T-cell (primary cell): ENCODE data around the gene ETNPPL. TPM values are rescaled to one million over a fixed set of nuclear protein-coding genes. Genes with fewer than 3 reads are reported as not detected.

Source experiments
- ATAC-seq, 4 experiments: fragments of 200-7000 bp in 3 of 4; fragments of 150-1000 bp in 1 of 4; cut with Tn5 transposase; replicated peaks in 1 of 4; 1 replicate in 3 of 4; 2 replicates in 1 of 4; pipeline ENCODE4 v1.10.0; 2021; ENCODE audit warnings: moderate library complexity in 3 of 4, mild to moderate bottlenecking in 2 of 4, moderate number of reproducible peaks in 1 of 4
- CTCF ChIA-PET, 2 donors: fragments of 300-600 bp; sonication (Branson Sonifier 250); formaldehyde crosslinking; loops; one replicate each; lab custom pipeline; 2022; ENCODE audit warnings: antibody characterized with exemption in 2 of 2; lab: Charles Lee
- POLR2A ChIA-PET, 2 donors: fragments of 300-600 bp; sonication (Branson Sonifier 250); formaldehyde crosslinking; loops; one replicate each; lab custom pipeline; 2022; ENCODE audit warnings: antibody characterized with exemption in 2 of 2; lab: Charles Lee
- DNase-seq, 35 experiments: peaks; one replicate each; pipeline versions ENCODE4 v3.0.0 to v3.0.0-alpha.2; 2013 to 2023
- H3K27ac ChIP-seq: one replicate; pipeline ENCODE4 v1.5.1; 2013; ENCODE audit warnings: low read length
- H3K27me3 ChIP-seq, 2 experiments: replicated peaks in 1 of 2; 1 replicate in 1 of 2; 2 replicates in 1 of 2; pipeline versions ENCODE4 v1.6.1 to v1.7.0; 2013; ENCODE audit warnings: low read length in 1 of 2, mixed read lengths in 1 of 2; ENCODE audit not compliant: control insufficient read depth in 2 of 2, insufficient read depth in 2 of 2; ENCODE audit errors: extremely low read depth in 1 of 2
- H3K36me3 ChIP-seq, 2 donors: 1 replicate in 1 of 2; 2 replicates in 1 of 2; pipeline versions ENCODE4 v1.6.1 to v1.7.0; 2013; ENCODE audit warnings: low read length in 1 of 2; ENCODE audit not compliant: control insufficient read depth in 2 of 2, insufficient read depth in 1 of 2; ENCODE audit errors: extremely low read depth in 1 of 2
- H3K4me1 ChIP-seq, 2 experiments: 1 replicate in 1 of 2; 2 replicates in 1 of 2; pipeline versions ENCODE4 v1.6.1 to v1.7.0; 2013; ENCODE audit warnings: low read length in 2 of 2, mixed read lengths in 1 of 2; ENCODE audit not compliant: insufficient read depth in 2 of 2, control insufficient read depth in 1 of 2; ENCODE audit errors: extremely low read depth in 1 of 2
- H3K4me3 ChIP-seq, 2 donors: 1 replicate in 1 of 2; 2 replicates in 1 of 2; pipeline versions ENCODE4 v1.5.1 to v1.7.0; 2013; ENCODE audit warnings: mild to moderate bottlenecking in 2 of 2, low read length in 1 of 2, moderate library complexity in 1 of 2; ENCODE audit not compliant: control insufficient read depth in 1 of 2; ENCODE audit errors: extremely low read depth in 1 of 2
- H3K9me3 ChIP-seq: 2 replicates; pipeline ENCODE4 v1.7.0; 2013
- H3K27ac Mint-ChIP-seq, 2 donors: one replicate each; pipeline ENCODE4 v1.8.0; 2020 to 2021; ENCODE audit warnings: mild to moderate bottlenecking in 2 of 2, mixed read lengths in 2 of 2
- H3K27me3 Mint-ChIP-seq, 2 donors: one replicate each; pipeline ENCODE4 v1.8.0; 2021 to 2022; ENCODE audit warnings: mixed read lengths in 2 of 2
- H3K36me3 Mint-ChIP-seq: one replicate; pipeline ENCODE4 v1.8.0; 2021; ENCODE audit warnings: mixed read lengths
- H3K4me1 Mint-ChIP-seq, 3 donors: one replicate each; pipeline ENCODE4 v1.8.0; 2020 to 2022; ENCODE audit warnings: mixed read lengths in 3 of 3, mild to moderate bottlenecking in 1 of 3
- H3K4me3 Mint-ChIP-seq, 3 donors: one replicate each; pipeline ENCODE4 v1.8.0; 2020 to 2022; ENCODE audit warnings: mild to moderate bottlenecking in 3 of 3, mixed read lengths in 3 of 3, moderate library complexity in 3 of 3
- H3K9me3 Mint-ChIP-seq, 3 donors: one replicate each; pipeline ENCODE4 v1.8.0; 2020 to 2022; ENCODE audit warnings: mixed read lengths in 3 of 3
- WGBS: methylation state at CpG from one replicate; pipeline ENCODE4 v1.1.5; 2013; ENCODE audit warnings: missing lambda C conversion rate; ENCODE audit not compliant: insufficient coverage; 5-methylcytosine and 5-hydroxymethylcytosine counted together
- total RNA-seq, 35 experiments: library from RNA in 6 of 35; stranded (reverse) in 6 of 35; fragments of 120-200 nt in 1 of 35; gene quantifications; one replicate each; pipeline versions ENCODE4 v1.2.1 to v1.2.4 and lab custom pipeline; 2013 to 2026

The ETNPPL gene
- total RNA-seq, 5 donors from 2014 or later (not counting 1 experiment from before 2014, with no cell fraction given) = 0.13 TPM; not detected in 4

DNA sequence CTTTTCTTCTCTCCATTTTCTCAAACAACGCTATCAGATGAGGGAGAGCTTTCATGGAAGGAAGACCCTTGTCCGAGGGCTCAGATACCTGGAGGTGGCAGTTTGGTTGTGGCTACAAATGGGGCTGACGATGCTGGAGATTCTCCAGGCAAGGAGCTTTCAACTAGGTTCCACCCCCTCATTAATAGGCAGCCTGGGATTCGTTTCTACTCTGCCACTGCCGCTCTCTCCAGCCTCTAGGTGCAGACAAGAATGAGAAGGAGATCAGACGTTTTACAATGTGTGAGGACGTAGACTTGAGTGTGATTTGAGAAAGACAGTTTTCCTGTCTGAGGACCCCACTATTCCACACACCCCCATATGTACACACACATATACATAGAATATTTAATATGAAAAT lies 53.1 kb downstream of the ETNPPL start:
- ATAC-seq (no peak), DNase-seq (no peak)
- no CpG with 5 or more reads among the region's 7 CpGs for WGBS
- Mint-ChIP-seq H3K4me1 (no peaks in the 10 kb centered on the region), H3K27ac (no peak overlapping the region), H3K27me3 (no peaks in the 10 kb centered on the region), H3K9me3 (no peaks in the 10 kb centered on the region), H3K36me3 (no peaks in the 10 kb centered on the region), H3K4me3 (no peak overlapping the region)
- H3K4me1 ChIP-seq = no peaks in the 10 kb centered on the region
- no peak overlapping the region for H3K4me3 ChIP-seq
- H3K27ac ChIP-seq = no peak overlapping the region
- H3K27me3 ChIP-seq = no peaks in the 10 kb centered on the region
- no peaks in the 10 kb centered on the region for H3K9me3 ChIP-seq
- H3K36me3 ChIP-seq = no peaks in the 10 kb centered on the region
- POLR2A ChIA-PET = no interaction called here
- CTCF ChIA-PET = no interaction called here

DNA sequence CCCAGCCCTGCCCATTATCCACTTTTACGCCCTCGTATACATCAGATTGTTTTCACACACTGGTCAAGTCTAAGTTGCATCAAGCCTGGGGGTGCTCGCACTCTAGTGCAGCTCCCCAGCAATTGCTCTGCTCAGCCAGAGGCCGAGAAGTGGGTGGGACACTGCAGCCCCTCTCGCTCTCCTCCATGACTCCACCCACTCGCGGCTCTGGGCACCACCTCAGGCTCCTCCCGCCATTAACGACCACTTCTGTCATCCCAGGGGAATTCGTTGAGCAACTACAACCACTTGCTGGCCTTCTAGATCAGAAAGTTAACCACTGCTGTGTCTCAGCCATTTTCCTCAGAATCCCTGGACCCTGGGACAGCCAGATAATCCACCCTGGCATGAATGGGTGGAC lies 53.6 kb downstream of the ETNPPL start:
- ATAC-seq = no peak
- ChIA-PET CTCF (no interaction called here), POLR2A (no interaction called here)
- H3K4me3 ChIP-seq = no peak overlapping the region
- WGBS = 86% methylated on average over 9 of the region's 10 CpGs
- H3K4me1 Mint-ChIP-seq = no peaks in the 10 kb centered on the region
- no peaks in the 10 kb centered on the region for H3K9me3 Mint-ChIP-seq
- H3K4me1 ChIP-seq = no peaks in the 10 kb centered on the region
- H3K36me3 ChIP-seq = no peaks in the 10 kb centered on the region
- H3K36me3 Mint-ChIP-seq = no peaks in the 10 kb centered on the region
- no peak overlapping the region for H3K4me3 Mint-ChIP-seq
- no peak for DNase-seq
- H3K27ac ChIP-seq = no peak overlapping the region
- no peaks in the 10 kb centered on the region for H3K27me3 ChIP-seq
- H3K9me3 ChIP-seq = no peaks in the 10 kb centered on the region
- H3K27me3 Mint-ChIP-seq = no peaks in the 10 kb centered on the region
- H3K27ac Mint-ChIP-seq = no peak overlapping the region

DNA sequence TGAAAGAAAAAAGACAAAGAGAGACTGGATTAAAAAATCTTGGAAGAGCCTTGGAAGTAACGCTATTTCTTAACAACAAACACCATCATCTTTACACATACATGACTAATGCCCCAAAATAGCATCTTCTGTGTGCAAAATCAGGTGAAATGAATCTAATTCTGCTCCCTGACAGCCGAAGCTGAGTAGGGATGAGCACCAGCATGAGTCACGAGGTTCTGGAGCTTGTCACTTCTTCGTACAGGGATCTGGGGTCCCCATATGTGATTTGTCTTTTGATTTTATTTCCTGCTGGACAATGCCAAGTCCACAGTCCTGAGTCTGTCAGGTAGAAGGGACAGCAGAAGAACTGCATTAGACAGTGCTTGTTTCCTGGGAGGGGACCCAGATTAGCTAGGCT lies 56.6 kb downstream of the ETNPPL start:
- POLR2A ChIA-PET = no interaction called here
- ATAC-seq = no peak
- CTCF ChIA-PET = no interaction called here
- Mint-ChIP-seq H3K9me3 (no peaks in the 10 kb centered on the region), H3K4me3 (no peak overlapping the region), H3K27me3 (no peaks in the 10 kb centered on the region), H3K4me1 (peaks cover 19 to 21% (median 19%) of the 10 kb centered on the region in 3 donors), H3K36me3 (no peaks in the 10 kb centered on the region), H3K27ac (no peak overlapping the region)
- peaks cover 5 to 15% of the 10 kb centered on the region in 2 experiments for H3K4me1 ChIP-seq
- no peak overlapping the region for H3K4me3 ChIP-seq
- H3K9me3 ChIP-seq = no peaks in the 10 kb centered on the region
- H3K36me3 ChIP-seq = no peaks in the 10 kb centered on the region
- no peaks in the 10 kb centered on the region for H3K27me3 ChIP-seq
- DNase-seq = no peak
- 33% methylated on average over 3 of the region's 4 CpGs for WGBS
- no peak overlapping the region for H3K27ac ChIP-seq

- no peak overlapping the region for H3K4me3 ChIP-seq
- no peaks in the 10 kb centered on the region for H3K27me3 Mint-ChIP-seq
- CTCF ChIA-PET = no interaction called here
- peaks cover 5 to 20% of the 10 kb centered on the region in 2 experiments for H3K4me1 ChIP-seq
- POLR2A ChIA-PET = no interaction called here
- ATAC-seq (no peak), DNase-seq (no peak)
- no peak overlapping the region for H3K4me3 Mint-ChIP-seq
- no peaks in the 10 kb centered on the region for H3K36me3 ChIP-seq
- no peak overlapping the region for H3K27ac Mint-ChIP-seq
- H3K9me3 Mint-ChIP-seq = no peaks in the 10 kb centered on the region
- peaks cover 19 to 31% (median 30%) of the 10 kb centered on the region in 3 donors for H3K4me1 Mint-ChIP-seq
- H3K27me3 ChIP-seq = no peaks in the 10 kb centered on the region
- 80% methylated on average over 1 of the region's 2 CpGs for WGBS
- no peaks in the 10 kb centered on the region for H3K36me3 Mint-ChIP-seq
- H3K9me3 ChIP-seq = no peaks in the 10 kb centered on the region
- H3K27ac ChIP-seq = no peak overlapping the region
Measured at GRCh38 chr4:108703966-108704365, 58.9 kb downstream of the ETNPPL start.

DNA sequence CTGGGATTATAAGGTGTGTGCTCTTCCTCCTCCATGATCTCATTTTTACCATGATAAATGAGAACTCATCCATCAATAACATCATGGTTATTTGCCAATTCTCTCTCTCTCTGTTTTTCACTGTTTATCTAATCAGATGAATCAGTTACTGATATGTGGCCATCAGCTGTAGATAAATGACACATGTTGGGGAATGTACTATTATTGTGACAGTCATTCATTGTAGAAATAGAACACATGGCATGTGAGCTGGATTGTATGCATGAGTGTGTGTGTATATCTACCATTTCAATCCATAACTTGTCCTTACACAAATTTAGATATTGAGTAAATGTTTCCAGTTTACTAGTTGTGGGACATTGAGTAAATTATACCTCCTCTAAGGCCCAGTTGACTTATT lies 59.5 kb downstream of the ETNPPL start:
- H3K4me3 Mint-ChIP-seq = peak overlapping the region in 1 of 3 donors; percentile 26

GRCh38 chr4:108702960-108703359 lies 59.9 kb downstream of the ETNPPL start:
- no CpG with 5 or more reads among the region's 3 CpGs for WGBS
- Histone ChIP-seq H3K27me3 (no peaks in the 10 kb centered on the region), H3K4me3 (peak overlapping the region in 1 of 2 donors; percentile 29), H3K9me3 (no peaks in the 10 kb centered on the region), H3K4me1 (peaks cover 5 to 20% of the 10 kb centered on the region in 2 experiments), H3K36me3 (no peaks in the 10 kb centered on the region), H3K27ac (no peak overlapping the region)
- peak in 1 of 35 experiments; percentile 18 for DNase-seq
- POLR2A ChIA-PET = no interaction called here
- no peaks in the 10 kb centered on the region for H3K9me3 Mint-ChIP-seq
- H3K27ac Mint-ChIP-seq = peak overlapping the region; percentile 16 to 81
- H3K27me3 Mint-ChIP-seq = peaks cover 0 to 3% of the 10 kb centered on the region in 2 donors
- ATAC-seq = peak in 2 of 4 experiments; percentile 47 to 55
- CTCF ChIA-PET = no interaction called here
- peaks cover 19 to 31% (median 30%) of the 10 kb centered on the region in 3 donors for H3K4me1 Mint-ChIP-seq
- H3K36me3 Mint-ChIP-seq = no peaks in the 10 kb centered on the region
- peak overlapping the region in 2 of 3 donors; percentile 10 to 26 for H3K4me3 Mint-ChIP-seq

More for the DNA sequence above, 59.5 kb downstream of the ETNPPL start:
- Mint-ChIP-seq H3K4me1 (peaks cover 19 to 31% (median 30%) of the 10 kb centered on the region in 3 donors), H3K27me3 (peaks cover 0 to 3% of the 10 kb centered on the region in 2 donors), H3K27ac (peak overlapping the region; percentile 16 to 81), H3K36me3 (no peaks in the 10 kb centered on the region), H3K9me3 (no peaks in the 10 kb centered on the region)
- H3K4me1 ChIP-seq = peaks cover 5 to 20% of the 10 kb centered on the region in 2 experiments
- no peak for ATAC-seq
- ChIA-PET CTCF (no interaction called here), POLR2A (no interaction called here)
- H3K9me3 ChIP-seq = no peaks in the 10 kb centered on the region
- no peak for DNase-seq
- no peak overlapping the region for H3K27ac ChIP-seq
- H3K4me3 ChIP-seq = no peak overlapping the region
- H3K27me3 ChIP-seq = no peaks in the 10 kb centered on the region
- H3K36me3 ChIP-seq = no peaks in the 10 kb centered on the region
